GM12892 (cell line): ENCODE results near the gene PRKCQ.

Experiments used
- POLR2A ChIP-seq: IDR thresholded peaks from 2 replicates; pipeline ENCODE4 v1.6.1; 2011; ENCODE audit warnings: low read depth, low read length, control low read depth
- TAF1 ChIP-seq: IDR thresholded peaks from 2 replicates; pipeline ENCODE4 v1.6.1; 2011; ENCODE audit warnings: low read depth, mild to moderate bottlenecking, control low read depth, low read length, borderline replicate concordance

- TF ChIP-seq POLR2A (no peak), TAF1 (no peak)
Observed at GRCh38 chr10:6581778-6582228, 1.7 kb upstream of the PRKCQ start.
